Breast epithelium (tissue), 4 donors: Measurements from ENCODE around the gene NKIRAS2. TPM values are rescaled to one million over a fixed set of nuclear protein-coding genes. Genes with fewer than 3 reads are reported as not detected.
A peak's percentile ranks its signal among the peaks of the same experiment; 100 is the strongest.
"Not testable (repeated sequence)": the region's sequence is repeated elsewhere in the genome, so short reads cannot be mapped to it uniquely, and the experiment has no call there.

Experiments used
- DNase-seq, 2 donors: peaks; one replicate each; pipeline ENCODE4 v3.0.0-alpha.2; 2019; ENCODE audit warnings: low spot score in 2 of 2
- H3K27ac ChIP-seq, 2 donors: fragments of 200-600 bp; sonication (generic) in 1 of 2; one replicate each; pipeline ENCODE4 v1.5.1; 2016 to 2019; ENCODE audit warnings: mild to moderate bottlenecking in 1 of 2
- H3K27me3 ChIP-seq, 2 donors: fragments of 200-600 bp; sonication (generic) in 1 of 2; one replicate each; pipeline versions ENCODE4 v1.5.1 to v1.6.0; 2017 to 2019; ENCODE audit warnings: control low read depth in 1 of 2, mild to moderate bottlenecking in 1 of 2
- H3K36me3 ChIP-seq: fragments of 200-600 bp; one replicate; pipeline ENCODE4 v1.5.1; 2019
- H3K4me1 ChIP-seq, 2 donors: fragments of 200-600 bp; sonication (generic); one replicate each; pipeline ENCODE4 v1.5.1; 2016 to 2019; ENCODE audit warnings: control low read depth in 1 of 2
- H3K4me3 ChIP-seq, 3 donors: fragments of 200-600 bp; sonication (generic); 1 replicate in 2 of 3; 2 replicates in 1 of 3; pipeline ENCODE4 v1.5.1; 2016 to 2019; ENCODE audit warnings: mild to moderate bottlenecking in 3 of 3, moderate library complexity in 2 of 3
- H3K9me3 ChIP-seq, 2 donors: fragments of 200-600 bp; sonication (generic) in 1 of 2; one replicate each; pipeline ENCODE4 v1.5.1; 2016 to 2019; ENCODE audit warnings: control low read depth in 1 of 2
- CTCF ChIP-seq, 3 donors: fragments of 450-650 bp; IDR thresholded peaks; one replicate each; pipeline ENCODE4 v1.5.1; 2016 to 2017; ENCODE audit warnings: antibody characterized with exemption in 3 of 3, mild to moderate bottlenecking in 3 of 3, moderate library complexity in 3 of 3
- POLR2A ChIP-seq: fragments of 450-650 bp; IDR thresholded peaks from one replicate; pipeline ENCODE4 v1.6.1; 2016; ENCODE audit warnings: antibody characterized with exemption, mild to moderate bottlenecking, moderate library complexity
- POLR2AphosphoS5 ChIP-seq, 3 donors: sonication (generic); formaldehyde crosslinking; IDR thresholded peaks; one replicate each; pipeline ENCODE4 v1.6.1; 2017; ENCODE audit warnings: antibody characterized with exemption in 3 of 3
- intact Hi-C: fragments of 100-400 bp; cut with DNase I; formaldehyde crosslinking; loops from one replicate; pipeline ENCODE4 v1.15.1; 2023; ENCODE audit warnings: low total_unique reads
- total RNA-seq, 3 donors: library from RNA; depleted of rRNA; stranded (reverse); fragments of >200 nt; gene quantifications; one replicate each; pipeline ENCODE4 v1.1.0, GENCODE V29; 2016

The NKIRAS2 gene
- total RNA-seq, 3 donors from 2014 or later: 21.6 to 33.8 (median 22.5) TPM

GRCh38 chr17:42005166-42005565, 14.7 kb upstream of the NKIRAS2 start:
- DNase-seq: no peak
- Histone ChIP-seq H3K36me3 (no peaks in the 10 kb centered on the region), H3K27ac (no peak overlapping the region), H3K4me1 (no peaks in the 10 kb centered on the region), H3K27me3 (no peaks in the 10 kb centered on the region), H3K9me3 (no peaks in the 10 kb centered on the region), H3K4me3 (no peak overlapping the region)
- intact Hi-C loops: no loop called here
- TF ChIP-seq POLR2AphosphoS5 (IDR thresholded peaks at IDR 0.05): no peak
- no peak for TF ChIP-seq CTCF (IDR thresholded peaks at IDR 0.05)
- TF ChIP-seq POLR2A: no peak

GRCh38 chr17:42009170-42009569, 10.7 kb upstream of the NKIRAS2 start:
- no peak overlapping the region for H3K27ac ChIP-seq
- intact Hi-C loops: no loop called here
- no peaks in the 10 kb centered on the region for H3K36me3 ChIP-seq
- DNase-seq: no peak
- H3K4me3 ChIP-seq: no peak overlapping the region
- H3K4me1 ChIP-seq: no peaks in the 10 kb centered on the region
- no peaks in the 10 kb centered on the region for H3K9me3 ChIP-seq
- H3K27me3 ChIP-seq: no peaks in the 10 kb centered on the region
- TF ChIP-seq POLR2A: no peak
- TF ChIP-seq POLR2AphosphoS5 (IDR thresholded peaks at IDR 0.05): no peak
- no peak for TF ChIP-seq CTCF (IDR thresholded peaks at IDR 0.05)

GRCh38 chr17:42010266-42010680, 9.6 kb upstream of the NKIRAS2 start:
- H3K27ac ChIP-seq, H3K4me1 ChIP-seq, DNase-seq, H3K9me3 ChIP-seq, H3K27me3 ChIP-seq, H3K36me3 ChIP-seq, H3K4me3 ChIP-seq, intact Hi-C loops: not testable (repeated sequence)

- no peak overlapping the region for H3K27ac ChIP-seq
- peaks cover 0 to 4% of the 10 kb centered on the region in 2 donors for H3K4me1 ChIP-seq
These were observed 8.9 kb upstream of the NKIRAS2 start for GRCh38 chr17:42010898-42011516.

GRCh38 chr17:42012363-42012762, 7.5 kb upstream of the NKIRAS2 start:
- H3K9me3 ChIP-seq, H3K4me3 ChIP-seq, H3K27me3 ChIP-seq, DNase-seq, H3K27ac ChIP-seq, H3K36me3 ChIP-seq, H3K4me1 ChIP-seq, intact Hi-C loops: not testable (repeated sequence)

More at GRCh38 chr17:42010898-42011516, 8.9 kb upstream of the NKIRAS2 start:
- intact Hi-C loops: no loop called here
- Histone ChIP-seq H3K36me3 (no peaks in the 10 kb centered on the region), H3K27me3 (no peaks in the 10 kb centered on the region), H3K9me3 (no peaks in the 10 kb centered on the region), H3K4me3 (no peak overlapping the region)
- no peak for TF ChIP-seq POLR2AphosphoS5 (IDR thresholded peaks at IDR 0.05)
- TF ChIP-seq CTCF (IDR thresholded peaks at IDR 0.05): no peak
- TF ChIP-seq POLR2A: no peak
- no peak for DNase-seq

GRCh38 chr17:42013740-42014139, 6.2 kb upstream of the NKIRAS2 start:
- intact Hi-C loops, H3K4me3 ChIP-seq, H3K27me3 ChIP-seq, H3K27ac ChIP-seq, H3K9me3 ChIP-seq, DNase-seq, H3K36me3 ChIP-seq: not testable (repeated sequence)
- peaks cover 0 to 13% of the 10 kb centered on the region in 2 donors for H3K4me1 ChIP-seq

- peak overlapping the region; percentile 95 to 96 for H3K27ac ChIP-seq
- no peaks in the 10 kb centered on the region for H3K9me3 ChIP-seq
- no peaks in the 10 kb centered on the region for H3K27me3 ChIP-seq
- intact Hi-C loops: no loop called here
- no peak for DNase-seq
- no peaks in the 10 kb centered on the region for H3K36me3 ChIP-seq
- H3K4me1 ChIP-seq: peaks cover 0 to 13% of the 10 kb centered on the region in 2 donors
- TF ChIP-seq POLR2AphosphoS5 (IDR thresholded peaks at IDR 0.05) (no peak), CTCF (IDR thresholded peaks at IDR 0.05) (no peak), POLR2A (no peak)
- H3K4me3 ChIP-seq: peak overlapping the region; percentile 94 to 98 (median 95)
These were observed 3.5 kb upstream of the NKIRAS2 start for GRCh38 chr17:42016411-42016831.
